ENCODE data around the gene ESYT2. TPM values are rescaled to one million over a fixed set of nuclear protein-coding genes. Genes with fewer than 3 reads are reported as not detected.
A peak's percentile ranks its signal among the peaks of the same experiment; 100 is the strongest.

The ESYT2 gene
- total and polyA plus RNA-seq, 9 of the 15 experiments (the other 6 are each of a cell fraction or from before 2014, with no cell fraction given) = 5.8 to 86.9 (median 64.7) TPM

DNA sequence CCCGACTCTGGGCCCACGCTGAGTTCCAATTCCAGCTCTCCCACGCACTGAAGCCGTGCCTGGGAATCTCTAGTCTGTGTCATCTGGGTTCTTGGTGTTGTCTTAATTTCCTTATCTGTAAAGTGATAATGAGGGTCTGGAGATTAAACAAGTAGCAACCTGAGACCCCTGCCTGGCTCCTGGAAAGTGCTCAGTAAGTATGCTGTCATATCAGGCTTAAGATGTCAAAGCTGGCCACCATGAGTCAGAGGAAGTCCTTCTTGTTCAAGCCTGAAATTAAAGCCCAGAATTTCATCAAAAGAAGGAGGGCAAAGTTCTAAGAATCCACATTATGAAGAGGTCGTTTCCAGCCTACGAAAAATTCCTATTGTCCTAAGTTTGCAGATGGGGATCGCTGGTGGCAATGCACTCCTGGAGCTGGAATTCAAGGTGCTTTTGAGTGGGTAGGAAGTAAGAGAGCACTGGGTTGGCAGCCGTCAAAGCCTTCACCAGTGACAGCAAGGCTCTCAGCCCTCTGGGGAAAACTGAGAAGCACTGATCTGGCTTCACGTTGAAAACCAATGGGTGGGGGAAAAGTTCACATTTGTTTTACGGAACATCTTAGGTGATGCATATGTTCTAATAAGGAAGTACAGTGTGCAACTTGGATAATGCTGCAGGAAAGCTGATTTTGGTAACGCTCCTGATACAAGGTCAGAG, 74.4 kb downstream of the ESYT2 start:
- peaks cover 62% of the 10 kb centered on the region for H3K36me3 ChIP-seq (ENCODE audit: control insufficient read depth, insufficient read depth, low read length)
- ATAC-seq = no peak
- 69% methylated on average over 11 of the region's 11 CpGs for WGBS (ENCODE audit: insufficient coverage, low coverage, missing lambda C conversion rate)

More for the DNA sequence above, 74.4 kb downstream of the ESYT2 start:
- no peaks in the 10 kb centered on the region for H3K27me3 ChIP-seq (ENCODE audit: control insufficient read depth in 2 of 2, insufficient read depth in 2 of 2, low read length in 2 of 2)
- in situ Hi-C loops (cut with MboI) = no loop called here
- no peaks in the 10 kb centered on the region for H3K9me1 ChIP-seq (ENCODE audit: control insufficient read depth, insufficient read depth, low read length)
- no peaks in the 10 kb centered on the region; a peak in 1 of 5 replicates for H3K4me1 ChIP-seq (replicated peaks in 1 of 2; ENCODE audit: control insufficient read depth in 2 of 2, insufficient read depth in 2 of 2, low read length in 2 of 2)
- intact Hi-C loops (cut with micrococcal nuclease) = no loop called here
- no peaks in the 10 kb centered on the region for H3K79me2 ChIP-seq (ENCODE audit: control insufficient read depth, insufficient read depth, low read length)
- no peaks in the 10 kb centered on the region for H4K20me1 ChIP-seq (replicated peaks; ENCODE audit: control insufficient read depth, insufficient read depth, low read length)
- H2AFZ ChIP-seq (ENCODE audit: low read depth, low read length) = no peak overlapping the region
- no peak overlapping the region for H3K4me3 ChIP-seq
- no peak overlapping the region for H3K4me2 ChIP-seq (ENCODE audit: insufficient read depth, low read length)
- CTCF ChIA-PET (ENCODE audit: low intra/inter-chr PET ratio) = no interaction called here
- no peak for TF ChIP-seq CBX8 (IDR thresholded peaks at IDR 0.05; ENCODE audit: borderline replicate concordance, extremely low read depth, low read depth, low read length, poor library complexity, severe bottlenecking)
- TF ChIP-seq, protein P1, sequence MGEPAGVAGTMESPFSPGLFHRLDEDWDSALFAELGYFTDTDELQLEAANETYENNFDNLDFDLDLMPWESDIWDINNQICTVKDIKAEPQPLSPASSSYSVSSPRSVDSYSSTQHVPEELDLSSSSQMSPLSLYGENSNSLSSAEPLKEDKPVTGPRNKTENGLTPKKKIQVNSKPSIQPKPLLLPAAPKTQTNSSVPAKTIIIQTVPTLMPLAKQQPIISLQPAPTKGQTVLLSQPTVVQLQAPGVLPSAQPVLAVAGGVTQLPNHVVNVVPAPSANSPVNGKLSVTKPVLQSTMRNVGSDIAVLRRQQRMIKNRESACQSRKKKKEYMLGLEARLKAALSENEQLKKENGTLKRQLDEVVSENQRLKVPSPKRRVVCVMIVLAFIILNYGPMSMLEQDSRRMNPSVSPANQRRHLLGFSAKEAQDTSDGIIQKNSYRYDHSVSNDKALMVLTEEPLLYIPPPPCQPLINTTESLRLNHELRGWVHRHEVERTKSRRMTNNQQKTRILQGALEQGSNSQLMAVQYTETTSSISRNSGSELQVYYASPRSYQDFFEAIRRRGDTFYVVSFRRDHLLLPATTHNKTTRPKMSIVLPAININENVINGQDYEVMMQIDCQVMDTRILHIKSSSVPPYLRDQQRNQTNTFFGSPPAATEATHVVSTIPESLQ (CRISPR knock-in tag; IDR thresholded peaks at IDR 0.05) = 0 out of 2 replicates have a peak, but pooled peaks have one; percentile 50
- no peak overlapping the region for H3K9ac ChIP-seq (ENCODE audit: insufficient read depth in 1 of 2, low read depth in 2 of 2, low read length in 2 of 2)
- DNase-seq (ENCODE audit: extremely low read depth in 1 of 4, low spot score in 3 of 4) (no peak), FAIRE-seq (no peak)
- no peaks in the 10 kb centered on the region for H3K9me3 ChIP-seq (replicated peaks; ENCODE audit: control insufficient read depth, insufficient read depth, low read depth, low read length)
- POLR2A ChIA-PET = interaction anchor here (0.9 to 1.7 kb wide), 3 partner anchors 8 to 14 kb away, joined by 3 to 5 read pairs (median 3); no protein-coding TSS in a partner anchor
- BruUV-seq (replicated peaks) = no TSS peak
- no peak overlapping the region for H3K27ac ChIP-seq (ENCODE audit: extremely low read depth, low read depth, low read length)

Measured in K562 (cell line).